NT2/D1 (cell line): ENCODE results near the gene ACACB.

ENCODE experiments used
- DNase-seq: peaks from one replicate; pipeline ENCODE4 v3.0.0-alpha.2; 2011; ENCODE audit warnings: low read depth, low spot score
- H3K27me3 ChIP-seq: 2 replicates; pipeline ENCODE4 v1.6.0; 2011; ENCODE audit warnings: mild to moderate bottlenecking; ENCODE audit not compliant: insufficient read length, insufficient read depth
- H3K36me3 ChIP-seq: 2 replicates; pipeline ENCODE4 v1.6.1; 2011; ENCODE audit warnings: mild to moderate bottlenecking, low read length, mixed read lengths; ENCODE audit not compliant: insufficient read depth, insufficient read length
- H3K4me1 ChIP-seq: 2 replicates; pipeline ENCODE4 v1.5.1; 2011; ENCODE audit not compliant: insufficient read depth, insufficient read length
- H3K4me3 ChIP-seq: 2 replicates; pipeline ENCODE4 v1.5.1; 2011; ENCODE audit warnings: low read depth; ENCODE audit not compliant: insufficient read length
- H3K9ac ChIP-seq: 2 replicates; pipeline ENCODE4 v1.6.0; 2011; ENCODE audit warnings: low read depth; ENCODE audit not compliant: insufficient read length
- H3K9me3 ChIP-seq: 2 replicates; pipeline ENCODE4 v1.5.1; 2011; ENCODE audit warnings: mild to moderate bottlenecking, low read length; ENCODE audit not compliant: insufficient read depth
- SUZ12 ChIP-seq: IDR thresholded peaks from 2 replicates; pipeline ENCODE4 v1.6.1; 2011; ENCODE audit not compliant: insufficient read length, insufficient read depth; ENCODE audit errors: extremely low read depth
- YY1 ChIP-seq: IDR thresholded peaks from 2 replicates; pipeline ENCODE4 v1.6.1; 2011; ENCODE audit not compliant: insufficient read length, insufficient read depth
- ZNF274 ChIP-seq: IDR thresholded peaks from 2 replicates; pipeline ENCODE4 v1.6.1; 2011; ENCODE audit warnings: mild to moderate bottlenecking, low read depth, low read length

ACACB gene

DNA sequence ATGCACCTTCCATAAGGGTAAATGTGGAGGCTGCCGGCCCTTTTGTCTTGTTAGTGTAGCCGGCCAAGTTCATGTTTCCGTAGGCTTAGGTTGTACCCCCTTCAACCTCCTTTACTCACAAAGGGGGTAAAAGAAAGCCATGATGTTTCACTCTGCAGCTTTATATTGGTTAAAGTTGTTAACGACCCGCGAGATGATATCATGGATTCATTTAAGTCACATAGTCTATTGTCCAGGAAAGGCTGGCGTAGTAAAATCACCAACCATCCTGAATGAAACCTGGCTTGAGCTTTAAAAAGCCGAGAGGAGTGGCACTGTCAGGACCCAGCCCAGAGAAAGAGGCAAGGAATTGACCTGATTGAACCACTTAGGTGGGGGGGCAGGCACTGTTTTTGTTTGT lies 17.7 kb upstream of the ACACB start:
- H3K9ac ChIP-seq: peak overlapping the region; percentile 90
- TF ChIP-seq ZNF274 (no peak), YY1 (no peak), SUZ12 (no peak)
- H3K4me3 ChIP-seq: peak overlapping the region; percentile 80
- H3K27me3 ChIP-seq: no peaks in the 10 kb centered on the region
- DNase-seq: no peak
- H3K36me3 ChIP-seq: peaks cover 52% of the 10 kb centered on the region
- no peaks in the 10 kb centered on the region for H3K9me3 ChIP-seq
- no peaks in the 10 kb centered on the region for H3K4me1 ChIP-seq

DNA sequence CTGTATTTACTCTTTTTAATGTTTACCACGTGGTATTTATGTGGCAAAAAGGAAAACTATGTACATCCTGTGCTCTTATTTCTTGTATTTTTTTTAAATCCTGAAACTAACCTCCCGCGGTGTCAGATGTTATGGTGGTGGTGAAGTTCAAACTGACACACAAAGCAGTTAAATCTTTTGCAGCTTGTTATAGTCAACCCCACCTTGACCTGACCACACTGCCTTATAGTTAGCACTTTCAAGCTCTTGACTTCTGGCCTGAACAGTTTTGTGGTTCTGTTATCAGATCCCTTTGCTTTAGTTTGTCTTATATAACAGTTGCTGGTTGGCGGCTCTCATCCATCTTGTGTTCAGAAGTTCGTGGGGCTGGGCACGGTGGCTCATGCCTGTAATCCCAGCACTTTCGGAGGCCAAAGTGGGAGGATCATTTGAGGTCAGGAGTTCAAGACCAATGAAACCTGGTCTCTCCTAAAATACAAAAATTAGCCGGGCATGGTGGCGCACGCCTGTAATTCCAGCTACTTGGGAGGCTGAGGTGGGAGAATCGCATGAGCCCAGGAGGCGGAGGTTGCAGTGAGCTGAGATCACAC lies 16.9 kb upstream of the ACACB start:
- no peak for DNase-seq
- no peaks in the 10 kb centered on the region for H3K4me1 ChIP-seq
- no peaks in the 10 kb centered on the region for H3K9me3 ChIP-seq
- H3K4me3 ChIP-seq: peak overlapping the region; percentile 80
- no peaks in the 10 kb centered on the region for H3K27me3 ChIP-seq
- TF ChIP-seq ZNF274 (no peak), SUZ12 (no peak)
- peaks cover 60% of the 10 kb centered on the region for H3K36me3 ChIP-seq
- no peak overlapping the region for H3K9ac ChIP-seq

DNA sequence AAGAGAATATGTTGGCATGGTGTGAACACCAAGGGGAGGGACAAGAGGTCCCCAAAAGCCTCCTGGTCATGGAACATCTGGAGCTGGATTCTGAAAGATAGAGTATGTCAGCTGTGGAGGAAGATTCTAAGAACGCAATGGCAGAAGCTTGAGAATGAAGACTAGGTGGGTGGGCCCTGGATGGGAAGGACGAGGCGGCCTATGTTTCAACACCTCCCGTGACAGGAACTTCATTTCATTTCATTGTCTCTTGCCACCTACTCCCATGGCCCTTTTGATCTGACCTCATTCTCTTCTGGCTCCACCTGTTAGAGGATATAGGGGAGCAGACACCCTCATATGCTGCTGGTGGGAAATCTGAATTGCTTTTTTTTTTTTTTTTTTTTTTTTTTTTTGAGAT lies 15.6 kb upstream of the ACACB start:
- no peak overlapping the region for H3K9ac ChIP-seq
- H3K4me3 ChIP-seq: no peak overlapping the region
- TF ChIP-seq SUZ12 (no peak), ZNF274 (no peak), YY1 (no peak)
- peaks cover 73% of the 10 kb centered on the region for H3K36me3 ChIP-seq
- no peaks in the 10 kb centered on the region for H3K4me1 ChIP-seq
- no peaks in the 10 kb centered on the region for H3K9me3 ChIP-seq
- H3K27me3 ChIP-seq: no peaks in the 10 kb centered on the region
- DNase-seq: no peak

DNA sequence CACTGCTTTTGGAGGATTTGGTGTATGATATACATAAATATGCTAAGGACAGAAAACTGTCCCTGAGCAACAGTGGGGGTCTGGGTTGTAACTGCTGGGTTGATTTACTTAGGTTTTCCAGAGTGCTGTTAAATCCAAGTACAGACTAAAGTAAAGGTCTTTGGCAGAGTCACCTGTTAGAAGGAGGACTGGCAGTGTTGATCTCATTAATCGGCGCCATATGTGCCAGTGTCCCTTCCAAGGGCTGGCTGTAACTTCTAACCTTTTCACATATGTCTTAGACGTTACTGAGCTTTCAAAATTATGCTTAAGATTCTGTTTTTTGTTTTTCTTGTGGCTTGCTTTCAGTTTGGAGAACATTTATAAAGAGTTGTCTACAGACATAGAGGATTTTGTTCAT lies 13.9 kb upstream of the ACACB start:
- Histone ChIP-seq H3K4me1 (no peaks in the 10 kb centered on the region), H3K27me3 (no peaks in the 10 kb centered on the region), H3K9me3 (no peaks in the 10 kb centered on the region), H3K4me3 (no peak overlapping the region), H3K36me3 (peaks cover 83% of the 10 kb centered on the region), H3K9ac (no peak overlapping the region)
- DNase-seq: no peak
- TF ChIP-seq ZNF274 (no peak), SUZ12 (no peak), YY1 (no peak)

DNA sequence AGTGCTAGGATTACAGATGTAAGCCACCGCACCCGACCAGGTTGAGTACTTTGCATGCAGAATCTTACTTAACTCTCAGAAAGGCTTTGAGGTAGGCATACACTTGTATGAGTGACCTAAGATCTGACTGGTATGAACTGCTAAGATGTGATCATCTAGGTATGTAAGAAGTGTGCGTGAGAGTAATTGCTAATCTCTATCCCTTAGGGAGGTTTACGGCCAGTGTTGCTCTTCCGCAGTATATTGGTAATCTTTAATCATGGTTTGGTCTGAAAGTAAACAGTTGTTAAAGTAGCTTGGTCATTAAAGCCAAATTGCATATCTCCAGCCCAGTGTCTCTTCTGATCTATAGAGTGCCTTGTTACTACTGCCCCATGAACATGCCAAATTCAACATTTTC lies 11.2 kb upstream of the ACACB start:
- Histone ChIP-seq H3K27me3 (no peaks in the 10 kb centered on the region), H3K4me1 (no peaks in the 10 kb centered on the region), H3K9ac (no peak overlapping the region), H3K9me3 (no peaks in the 10 kb centered on the region), H3K36me3 (peaks cover 88% of the 10 kb centered on the region), H3K4me3 (no peak overlapping the region)
- TF ChIP-seq YY1: no peak
- TF ChIP-seq SUZ12: no peak
- no peak for TF ChIP-seq ZNF274
- no peak for DNase-seq

DNA sequence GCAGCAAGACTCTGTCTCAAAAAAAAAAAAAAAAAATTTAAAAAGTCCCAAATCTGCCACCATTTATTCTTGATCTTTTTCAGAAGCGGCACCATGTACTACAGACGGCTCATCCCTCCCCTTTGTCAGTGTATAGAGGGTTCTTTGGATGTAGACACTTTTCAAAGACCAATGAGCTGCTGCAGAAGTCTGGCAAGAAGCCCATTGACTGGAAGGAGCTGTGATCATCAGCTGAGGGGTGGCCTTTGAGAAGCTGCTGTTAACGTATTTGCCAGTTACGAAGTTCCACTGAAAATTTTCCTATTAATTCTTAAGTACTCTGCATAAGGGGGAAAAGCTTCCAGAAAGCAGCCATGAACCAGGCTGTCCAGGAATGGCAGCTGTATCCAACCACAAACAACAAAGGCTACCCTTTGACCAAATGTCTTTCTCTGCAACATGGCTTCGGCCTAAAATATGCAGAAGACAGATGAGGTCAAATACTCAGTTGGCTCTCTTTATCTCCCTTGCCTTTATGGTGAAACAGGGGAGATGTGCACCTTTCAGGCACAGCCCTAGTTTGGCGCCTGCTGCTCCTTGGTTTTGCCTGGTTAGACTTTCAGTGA lies 6.5 kb upstream of the ACACB start:
- Histone ChIP-seq H3K9ac (peak overlapping the region; percentile 12), H3K4me1 (no peaks in the 10 kb centered on the region), H3K27me3 (no peaks in the 10 kb centered on the region), H3K4me3 (no peak overlapping the region), H3K36me3 (peaks cover 45% of the 10 kb centered on the region), H3K9me3 (no peaks in the 10 kb centered on the region)
- DNase-seq: no peak
- TF ChIP-seq YY1 (no peak), SUZ12 (no peak), ZNF274 (no peak)

DNA sequence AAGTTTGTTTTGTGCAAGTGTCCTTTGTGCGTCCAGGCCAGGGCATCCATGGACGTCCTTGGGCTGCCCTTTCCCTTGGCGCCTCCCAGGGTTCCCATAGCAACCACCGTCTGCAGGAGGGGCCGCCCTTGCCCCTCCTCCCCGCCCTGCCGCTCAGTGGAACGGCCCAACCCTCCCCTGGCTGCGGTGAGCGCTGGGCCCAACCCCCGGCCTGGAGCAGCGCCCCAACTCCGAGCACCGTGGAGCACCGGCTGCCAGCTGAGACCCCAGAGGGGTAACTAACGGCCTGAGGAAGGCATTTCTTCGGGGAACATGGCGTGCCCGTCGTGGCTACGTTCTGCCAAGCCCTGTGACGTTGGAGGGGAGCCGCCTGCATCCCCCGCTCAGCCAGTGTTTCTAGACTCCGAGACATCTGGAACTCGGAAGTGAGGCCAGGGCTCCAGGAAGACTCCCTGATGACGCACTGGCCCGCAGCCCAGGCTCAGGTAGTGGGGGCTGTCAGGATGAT lies 5.3 kb upstream of the ACACB start:
- peak; percentile 74 for DNase-seq
- peak overlapping the region; percentile 78 for H3K9ac ChIP-seq
- peaks cover 33% of the 10 kb centered on the region for H3K36me3 ChIP-seq
- no peaks in the 10 kb centered on the region for H3K9me3 ChIP-seq
- peaks cover 5% of the 10 kb centered on the region for H3K4me1 ChIP-seq
- H3K4me3 ChIP-seq: peak overlapping the region; percentile 59
- H3K27me3 ChIP-seq: no peaks in the 10 kb centered on the region
- TF ChIP-seq ZNF274: no peak
- no peak for TF ChIP-seq SUZ12
- TF ChIP-seq YY1: no peak
